ENCODE data around the gene SLC25A36.
A peak's percentile ranks its signal among the peaks of the same experiment; 100 is the strongest.
"Not testable (repeated sequence)": the region's sequence is repeated elsewhere in the genome, so short reads cannot be mapped to it uniquely, and the experiment has no call there.

The SLC25A36 gene

DNA sequence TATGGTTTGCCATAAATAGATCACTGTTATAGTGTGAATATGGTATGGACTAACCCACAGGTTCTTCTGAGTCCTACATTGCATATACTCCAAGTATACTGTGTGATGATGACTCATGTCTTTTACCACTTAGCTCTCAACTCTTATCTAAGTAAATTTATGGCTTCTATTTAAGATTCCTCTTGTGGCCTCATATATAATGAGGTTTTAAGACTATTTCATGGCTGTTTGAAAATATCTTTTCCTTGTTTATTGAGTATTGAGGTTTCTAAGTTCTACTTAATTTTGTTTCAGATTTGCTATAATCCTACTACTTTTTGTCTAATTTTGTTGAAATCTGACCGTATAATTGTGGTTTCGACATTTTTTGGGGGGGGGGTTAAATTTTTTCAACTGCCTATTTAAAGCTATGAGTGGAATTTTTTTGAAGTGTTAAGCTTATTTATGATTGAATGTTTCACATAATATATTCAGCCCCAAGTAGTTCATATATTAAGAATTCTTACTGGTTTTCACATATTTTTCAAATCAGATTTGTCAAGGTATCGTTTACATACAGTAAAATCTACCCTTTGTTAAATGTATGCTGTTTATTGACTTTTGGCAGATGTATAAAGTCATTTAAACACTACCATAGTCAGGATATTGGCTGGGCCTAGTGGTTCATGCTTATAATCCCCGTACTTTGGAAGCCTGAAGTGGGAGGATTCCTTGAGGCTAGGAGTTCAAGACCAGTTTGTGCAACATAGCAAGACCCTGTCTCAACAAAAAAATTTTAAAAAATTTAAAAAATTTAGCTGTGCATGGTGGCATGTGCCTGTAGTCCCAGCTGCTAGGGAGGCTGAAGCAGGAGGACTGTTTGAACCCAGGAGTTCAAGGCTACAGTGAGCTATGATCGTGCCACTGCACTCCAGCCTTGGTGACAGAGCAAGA is 11.7 kb downstream of the SLC25A36 start:
- H3K4me2 ChIP-seq (ENCODE audit: low read length) = peak overlapping the region; percentile 25
- no peaks in the 10 kb centered on the region for H3K36me3 ChIP-seq (ENCODE audit: insufficient read depth, low read length)
- H3K9ac ChIP-seq (ENCODE audit: low read depth, low read length) = no peak overlapping the region
- peaks cover 10% of the 10 kb centered on the region for H3K4me1 ChIP-seq (ENCODE audit: control insufficient read depth, insufficient read depth, low read length)
- no peaks in the 10 kb centered on the region for H3K27me3 ChIP-seq (ENCODE audit: control insufficient read depth, insufficient read depth, low read length)
- no peak overlapping the region for H3K4me3 ChIP-seq (ENCODE audit: low read length)
- no peaks in the 10 kb centered on the region for H3K9me3 ChIP-seq (replicated peaks; ENCODE audit: low read length)

DNA sequence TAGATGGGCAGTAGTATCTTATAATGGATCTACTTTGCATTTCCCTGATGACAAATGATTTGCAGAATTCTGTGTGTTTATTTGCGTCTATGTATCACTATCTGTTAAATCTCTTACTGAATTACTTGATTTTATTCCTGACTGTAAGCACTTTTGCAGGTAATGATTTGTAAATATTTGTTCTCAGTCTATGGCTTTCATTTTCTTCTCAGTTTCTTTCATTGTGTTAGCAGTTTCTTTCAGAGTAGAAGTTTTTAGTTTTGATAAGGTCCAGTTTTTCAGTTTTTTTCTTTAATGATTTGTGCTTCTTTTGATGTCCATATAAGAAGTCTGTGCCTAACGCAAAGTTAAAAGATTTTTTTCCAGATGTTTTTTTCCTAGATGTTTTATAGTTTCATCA is 12.9 kb downstream of the SLC25A36 start:
- no peak overlapping the region for H3K4me3 ChIP-seq (ENCODE audit: low read length)
- H3K4me2 ChIP-seq (ENCODE audit: low read length) = no peak overlapping the region
- no peaks in the 10 kb centered on the region for H3K27me3 ChIP-seq (ENCODE audit: control insufficient read depth, insufficient read depth, low read length)
- H3K9me3 ChIP-seq (replicated peaks; ENCODE audit: low read length) = no peaks in the 10 kb centered on the region
- peaks cover 10% of the 10 kb centered on the region for H3K4me1 ChIP-seq (ENCODE audit: control insufficient read depth, insufficient read depth, low read length)
- no peak overlapping the region for H3K9ac ChIP-seq (ENCODE audit: low read depth, low read length)
- H3K36me3 ChIP-seq (ENCODE audit: insufficient read depth, low read length) = no peaks in the 10 kb centered on the region

GRCh38 chr3:140955645-140956044 is 14.0 kb downstream of the SLC25A36 start:
- peaks cover 10% of the 10 kb centered on the region for H3K4me1 ChIP-seq (ENCODE audit: control insufficient read depth, insufficient read depth, low read length)
- no peaks in the 10 kb centered on the region for H3K9me3 ChIP-seq (replicated peaks; ENCODE audit: low read length)
- no peak overlapping the region for H3K9ac ChIP-seq (ENCODE audit: low read depth, low read length)
- peaks cover 9% of the 10 kb centered on the region for H3K36me3 ChIP-seq (ENCODE audit: insufficient read depth, low read length)
- no peaks in the 10 kb centered on the region for H3K27me3 ChIP-seq (ENCODE audit: control insufficient read depth, insufficient read depth, low read length)
- H3K4me3 ChIP-seq (ENCODE audit: low read length) = no peak overlapping the region
- no peak overlapping the region for H3K4me2 ChIP-seq (ENCODE audit: low read length)

DNA sequence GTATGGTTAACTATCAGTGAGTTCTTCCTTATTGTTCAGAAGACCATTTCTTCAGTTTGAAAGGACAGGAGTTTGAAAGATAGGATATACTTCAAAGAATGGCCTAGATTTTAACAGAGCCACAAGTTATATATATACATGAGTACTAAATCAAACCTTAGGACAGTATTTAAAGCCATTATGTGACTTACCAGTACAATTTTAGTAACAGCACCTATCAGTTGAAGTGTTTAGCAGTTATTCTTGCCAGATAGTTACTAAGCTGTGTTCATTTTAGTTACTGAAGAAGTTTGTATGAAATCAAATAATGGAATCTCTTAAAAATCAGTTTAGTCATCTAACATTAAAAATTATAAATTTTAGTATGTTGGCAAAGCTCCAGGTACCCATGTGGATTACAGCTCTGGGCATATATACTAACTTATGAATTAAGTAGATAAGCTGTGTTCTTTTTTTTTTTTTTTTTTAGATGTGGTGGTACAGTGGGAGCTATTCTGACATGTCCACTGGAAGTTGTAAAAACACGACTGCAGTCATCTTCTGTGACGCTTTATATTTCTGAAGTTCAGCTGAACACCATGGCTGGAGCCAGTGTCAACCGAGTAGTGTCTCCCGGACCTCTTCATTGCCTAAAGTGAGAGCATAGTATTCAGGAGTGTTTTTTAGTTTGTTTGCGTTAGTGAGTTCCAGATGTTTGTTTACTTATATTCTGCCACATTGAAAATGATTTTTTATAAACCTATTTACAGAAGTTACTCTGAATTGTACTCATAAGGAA is 14.6 kb downstream of the SLC25A36 start:
- Histone ChIP-seq H3K27me3 (ENCODE audit: control insufficient read depth, insufficient read depth, low read length) (no peaks in the 10 kb centered on the region), H3K9ac (ENCODE audit: low read depth, low read length) (no peak overlapping the region), H3K36me3 (ENCODE audit: insufficient read depth, low read length) (peaks cover 12% of the 10 kb centered on the region), H3K4me1 (ENCODE audit: control insufficient read depth, insufficient read depth, low read length) (peaks cover 10% of the 10 kb centered on the region), H3K4me2 (ENCODE audit: low read length) (no peak overlapping the region), H3K4me3 (ENCODE audit: low read length) (no peak overlapping the region), H3K9me3 (replicated peaks; ENCODE audit: low read length) (no peaks in the 10 kb centered on the region)

- H3K36me3 ChIP-seq (ENCODE audit: insufficient read depth, low read length) = peaks cover 15% of the 10 kb centered on the region
Observed at GRCh38 chr3:140972833-140973232, 31.2 kb downstream of the SLC25A36 start.

DNA sequence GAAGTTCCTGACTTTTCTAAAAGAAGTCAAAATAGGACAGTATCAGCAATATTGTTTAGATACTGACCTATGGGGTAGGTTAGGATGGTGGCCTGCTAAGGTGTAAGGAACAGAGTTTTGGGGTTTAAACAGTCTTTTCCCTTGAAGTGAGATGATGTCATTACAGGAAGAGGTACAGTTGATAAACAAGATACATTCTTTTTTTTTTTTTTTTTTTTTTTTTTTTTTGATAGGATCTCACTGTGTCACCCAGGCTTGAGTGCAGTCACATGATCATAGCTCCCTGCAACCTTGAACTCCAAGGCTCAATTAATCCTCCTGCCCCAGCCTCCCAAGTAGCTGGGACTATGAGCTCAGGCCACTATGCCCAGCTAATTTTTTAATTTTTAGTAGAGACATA is 33.3 kb downstream of the SLC25A36 start:
- H3K4me1 ChIP-seq (ENCODE audit: control insufficient read depth, insufficient read depth, low read length) = no peaks in the 10 kb centered on the region
- H3K4me2 ChIP-seq (ENCODE audit: low read length) = no peak overlapping the region
- no peaks in the 10 kb centered on the region for H3K9me3 ChIP-seq (replicated peaks; ENCODE audit: low read length)
- no peak overlapping the region for H3K9ac ChIP-seq (ENCODE audit: low read depth, low read length)
- H3K36me3 ChIP-seq (ENCODE audit: insufficient read depth, low read length) = peaks cover 20% of the 10 kb centered on the region
- no peak overlapping the region for H3K4me3 ChIP-seq (ENCODE audit: low read length)
- no peaks in the 10 kb centered on the region for H3K27me3 ChIP-seq (ENCODE audit: control insufficient read depth, insufficient read depth, low read length)

More at GRCh38 chr3:140972833-140973232, 31.2 kb downstream of the SLC25A36 start:
- Histone ChIP-seq H3K4me2 (ENCODE audit: low read length) (no peak overlapping the region), H3K4me1 (ENCODE audit: control insufficient read depth, insufficient read depth, low read length) (no peaks in the 10 kb centered on the region), H3K27me3 (ENCODE audit: control insufficient read depth, insufficient read depth, low read length) (no peaks in the 10 kb centered on the region), H3K4me3 (ENCODE audit: low read length) (no peak overlapping the region), H3K9ac (ENCODE audit: low read depth, low read length) (no peak overlapping the region), H3K9me3 (replicated peaks; ENCODE audit: low read length) (no peaks in the 10 kb centered on the region)

GRCh38 chr3:140980663-140981062 is 39.0 kb downstream of the SLC25A36 start:
- Histone ChIP-seq H3K4me2 (ENCODE audit: low read length) (no peak overlapping the region), H3K9ac (ENCODE audit: low read depth, low read length) (no peak overlapping the region), H3K4me3 (ENCODE audit: low read length) (no peak overlapping the region), H3K27me3 (ENCODE audit: control insufficient read depth, insufficient read depth, low read length) (no peaks in the 10 kb centered on the region), H3K36me3 (ENCODE audit: insufficient read depth, low read length) (peaks cover 13% of the 10 kb centered on the region), H3K4me1 (ENCODE audit: control insufficient read depth, insufficient read depth, low read length) (no peaks in the 10 kb centered on the region), H3K9me3 (replicated peaks; ENCODE audit: low read length) (peaks cover 3% of the 10 kb centered on the region)

GRCh38 chr3:140987792-140988191 is 46.2 kb downstream of the SLC25A36 start:
- H3K36me3 ChIP-seq (ENCODE audit: insufficient read depth, low read length); H3K9me3 ChIP-seq (replicated peaks; ENCODE audit: low read length); H3K4me3 ChIP-seq (ENCODE audit: low read length); H3K27me3 ChIP-seq (ENCODE audit: control insufficient read depth, insufficient read depth, low read length); H3K4me2 ChIP-seq (ENCODE audit: low read length); H3K9ac ChIP-seq (ENCODE audit: low read depth, low read length); H3K4me1 ChIP-seq (ENCODE audit: control insufficient read depth, insufficient read depth, low read length): not testable (repeated sequence)

- Histone ChIP-seq H3K27me3 (ENCODE audit: control insufficient read depth, insufficient read depth, low read length) (no peaks in the 10 kb centered on the region), H3K4me2 (ENCODE audit: low read length) (no peak overlapping the region), H3K4me1 (ENCODE audit: control insufficient read depth, insufficient read depth, low read length) (no peaks in the 10 kb centered on the region), H3K9me3 (replicated peaks; ENCODE audit: low read length) (no peaks in the 10 kb centered on the region), H3K4me3 (ENCODE audit: low read length) (no peak overlapping the region), H3K9ac (ENCODE audit: low read depth, low read length) (no peak overlapping the region), H3K36me3 (ENCODE audit: insufficient read depth, low read length) (no peaks in the 10 kb centered on the region)
Observed at GRCh38 chr3:140994316-140994715, 52.7 kb downstream of the SLC25A36 start.

- H3K9me3 ChIP-seq (replicated peaks; ENCODE audit: low read length); H3K4me3 ChIP-seq (ENCODE audit: low read length); H3K27me3 ChIP-seq (ENCODE audit: control insufficient read depth, insufficient read depth, low read length); H3K9ac ChIP-seq (ENCODE audit: low read depth, low read length); H3K4me1 ChIP-seq (ENCODE audit: control insufficient read depth, insufficient read depth, low read length); H3K4me2 ChIP-seq (ENCODE audit: low read length); H3K36me3 ChIP-seq (ENCODE audit: insufficient read depth, low read length): not testable (repeated sequence)
Observed at GRCh38 chr3:140994861-140995260, 53.2 kb downstream of the SLC25A36 start.

DNA sequence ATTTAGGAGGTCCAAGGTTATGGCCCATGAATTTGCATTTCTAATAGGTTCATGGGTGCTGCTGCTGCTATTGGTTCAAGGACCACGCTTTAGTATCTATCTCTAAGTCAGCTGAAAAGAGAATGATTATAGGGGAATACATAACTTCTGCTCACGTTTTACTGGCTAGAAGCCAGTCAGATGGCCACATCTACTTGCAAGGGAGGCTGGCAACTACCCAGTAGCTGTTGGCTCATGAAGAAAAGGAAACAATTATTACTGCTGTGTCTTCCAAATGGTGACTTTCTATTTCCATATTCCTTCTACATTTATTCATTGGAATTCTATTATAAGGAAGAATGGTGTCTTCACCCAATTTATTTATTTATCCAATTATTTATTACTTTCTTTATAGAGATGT is 54.2 kb downstream of the SLC25A36 start:
- Histone ChIP-seq H3K9ac (ENCODE audit: low read depth, low read length) (no peak overlapping the region), H3K4me1 (ENCODE audit: control insufficient read depth, insufficient read depth, low read length) (no peaks in the 10 kb centered on the region), H3K27me3 (ENCODE audit: control insufficient read depth, insufficient read depth, low read length) (no peaks in the 10 kb centered on the region), H3K36me3 (ENCODE audit: insufficient read depth, low read length) (no peaks in the 10 kb centered on the region), H3K4me3 (ENCODE audit: low read length) (no peak overlapping the region), H3K9me3 (replicated peaks; ENCODE audit: low read length) (no peaks in the 10 kb centered on the region), H3K4me2 (ENCODE audit: low read length) (no peak overlapping the region)
